ENCODE measurements around the gene C1orf174.

C1orf174 gene

GRCh38 chr1:3903141-3904005 is 3.3 kb upstream of the C1orf174 start:
- Histone ChIP-seq H3K27me3 (ENCODE audit: low read depth, low read length) (no peaks in the 10 kb centered on the region), H3K4me1 (ENCODE audit: low read length) (peaks cover 9% of the 10 kb centered on the region), H3K27ac (ENCODE audit: low read length) (no peak overlapping the region), H4K20me1 (ENCODE audit: insufficient read depth, low read length) (peaks cover 5% of the 10 kb centered on the region; the same call in 1 of the 2 replicates), H3K79me2 (ENCODE audit: low read length) (peaks cover 16% of the 10 kb centered on the region), H3K4me3 (ENCODE audit: low read length) (no peak overlapping the region), H3K4me2 (ENCODE audit: low read length) (no peak overlapping the region), H3K36me3 (replicated peaks; ENCODE audit: low read depth, low read length) (peaks cover 2% of the 10 kb centered on the region), H3K9me3 (ENCODE audit: insufficient read depth, low read length) (no peaks in the 10 kb centered on the region), H3K9ac (ENCODE audit: low read length) (no peak overlapping the region), H2AFZ (ENCODE audit: low read depth, low read length) (no peak overlapping the region)
- TF ChIP-seq EZH2phosphoT487 (IDR thresholded peaks at IDR 0.05; ENCODE audit: low read depth): no peak
- no peak for TF ChIP-seq CTCF (IDR thresholded peaks at IDR 0.05; ENCODE audit: low read depth, low read length)

GRCh38 chr1:3902571-3903091 is 2.6 kb upstream of the C1orf174 start:
- Histone ChIP-seq H4K20me1 (ENCODE audit: insufficient read depth, low read length) (peaks cover 5% of the 10 kb centered on the region; the same call in 1 of the 2 replicates), H2AFZ (ENCODE audit: low read depth, low read length) (no peak overlapping the region), H3K9ac (ENCODE audit: low read length) (no peak overlapping the region), H3K4me2 (ENCODE audit: low read length) (no peak overlapping the region), H3K9me3 (ENCODE audit: insufficient read depth, low read length) (no peaks in the 10 kb centered on the region), H3K4me3 (ENCODE audit: low read length) (no peak overlapping the region), H3K27ac (ENCODE audit: low read length) (no peak overlapping the region), H3K27me3 (ENCODE audit: low read depth, low read length) (no peaks in the 10 kb centered on the region), H3K79me2 (ENCODE audit: low read length) (peaks cover 23% of the 10 kb centered on the region), H3K4me1 (ENCODE audit: low read length) (peaks cover 9% of the 10 kb centered on the region), H3K36me3 (replicated peaks; ENCODE audit: low read depth, low read length) (peaks cover 9% of the 10 kb centered on the region)
- TF ChIP-seq CTCF (IDR thresholded peaks at IDR 0.05; ENCODE audit: low read depth, low read length) (no peak), EZH2phosphoT487 (IDR thresholded peaks at IDR 0.05; ENCODE audit: low read depth) (no peak)

- H3K4me1 ChIP-seq (ENCODE audit: low read length): peaks cover 9% of the 10 kb centered on the region
- no peak overlapping the region for H3K9ac ChIP-seq (ENCODE audit: low read length)
- no peak for TF ChIP-seq EZH2phosphoT487 (IDR thresholded peaks at IDR 0.05; ENCODE audit: low read depth)
- TF ChIP-seq CTCF (IDR thresholded peaks at IDR 0.05; ENCODE audit: low read depth, low read length): no peak
- peaks cover 29% of the 10 kb centered on the region for H3K79me2 ChIP-seq (ENCODE audit: low read length)
- peaks cover 9% of the 10 kb centered on the region for H3K36me3 ChIP-seq (replicated peaks; ENCODE audit: low read depth, low read length)
- H4K20me1 ChIP-seq (ENCODE audit: insufficient read depth, low read length): peaks cover 5% of the 10 kb centered on the region; the same call in 1 of the 2 replicates
- H3K4me3 ChIP-seq (ENCODE audit: low read length): no peak overlapping the region
- H3K27ac ChIP-seq (ENCODE audit: low read length): no peak overlapping the region
- no peaks in the 10 kb centered on the region for H3K27me3 ChIP-seq (ENCODE audit: low read depth, low read length)
- H3K4me2 ChIP-seq (ENCODE audit: low read length): no peak overlapping the region
- H2AFZ ChIP-seq (ENCODE audit: low read depth, low read length): no peak overlapping the region
- H3K9me3 ChIP-seq (ENCODE audit: insufficient read depth, low read length): no peaks in the 10 kb centered on the region
These were observed 2.0 kb upstream of the C1orf174 start for GRCh38 chr1:3902111-3902511.

GRCh38 chr1:3900969-3901529 is 977 bp upstream of the C1orf174 start:
- Histone ChIP-seq H4K20me1 (ENCODE audit: insufficient read depth, low read length) (peaks cover 6% of the 10 kb centered on the region; the same call in 1 of the 2 replicates), H3K79me2 (ENCODE audit: low read length) (peaks cover 39% of the 10 kb centered on the region), H3K4me2 (ENCODE audit: low read length) (peak overlapping the region; percentile 76), H3K4me3 (ENCODE audit: low read length) (peak overlapping the region; percentile 93), H3K27ac (ENCODE audit: low read length) (peak overlapping the region; percentile 92), H3K9ac (ENCODE audit: low read length) (peak overlapping the region; percentile 98), H3K27me3 (ENCODE audit: low read depth, low read length) (no peaks in the 10 kb centered on the region), H3K4me1 (ENCODE audit: low read length) (peaks cover 9% of the 10 kb centered on the region), H2AFZ (ENCODE audit: low read depth, low read length) (peak overlapping the region; percentile 73; the same call in 1 of the 2 replicates), H3K36me3 (replicated peaks; ENCODE audit: low read depth, low read length) (peaks cover 13% of the 10 kb centered on the region), H3K9me3 (ENCODE audit: insufficient read depth, low read length) (no peaks in the 10 kb centered on the region)
- no peak for TF ChIP-seq CTCF (IDR thresholded peaks at IDR 0.05; ENCODE audit: low read depth, low read length)
- TF ChIP-seq EZH2phosphoT487 (IDR thresholded peaks at IDR 0.05; ENCODE audit: low read depth): no peak
